ENCODE data around the gene LEKR1. TPM values are rescaled to one million over a fixed set of nuclear protein-coding genes. Genes with fewer than 3 reads are reported as not detected.
"Not testable (repeated sequence)": the region's sequence is repeated elsewhere in the genome, so short reads cannot be mapped to it uniquely, and the experiment has no call there.

LEKR1 gene
- total RNA-seq, 1 donor from 2014 or later: 0.78 TPM

- intact Hi-C loops (cut with DNase I); ATAC-seq; DNase-seq (ENCODE audit: missing footprints): not testable (repeated sequence)
Observed at GRCh38 chr3:156879491-156879890, 53.3 kb downstream of the LEKR1 start.

- intact Hi-C loops (cut with DNase I): no loop called here
- ATAC-seq (no peak), DNase-seq (ENCODE audit: missing footprints) (no peak)
Observed at GRCh38 chr3:156885761-156886160, 59.6 kb downstream of the LEKR1 start.

GRCh38 chr3:156888176-156888575, 62.0 kb downstream of the LEKR1 start:
- no peak for ATAC-seq

GRCh38 chr3:156888576-156888975, 62.4 kb downstream of the LEKR1 start:
- intact Hi-C loops (cut with DNase I): no loop called here
- DNase-seq (ENCODE audit: missing footprints) (no peak), ATAC-seq (no peak)

More at GRCh38 chr3:156888176-156888575, 62.0 kb downstream of the LEKR1 start:
- no peak for DNase-seq (ENCODE audit: missing footprints)
- intact Hi-C loops (cut with DNase I): no loop called here

- ATAC-seq (no peak), DNase-seq (ENCODE audit: missing footprints) (no peak)
- intact Hi-C loops (cut with DNase I): no loop called here
Observed at GRCh38 chr3:156892701-156893100, 66.5 kb downstream of the LEKR1 start.

GRCh38 chr3:156895374-156895773, 69.2 kb downstream of the LEKR1 start:
- intact Hi-C loops (cut with DNase I): not testable (repeated sequence)

GRCh38 chr3:156897851-156898250, 71.7 kb downstream of the LEKR1 start:
- ATAC-seq; DNase-seq (ENCODE audit: missing footprints); intact Hi-C loops (cut with DNase I): not testable (repeated sequence)

More at GRCh38 chr3:156895374-156895773, 69.2 kb downstream of the LEKR1 start:
- ATAC-seq; DNase-seq (ENCODE audit: missing footprints): not testable (repeated sequence)

GRCh38 chr3:156898296-156898880, 72.2 kb downstream of the LEKR1 start:
- ATAC-seq (no peak), DNase-seq (ENCODE audit: missing footprints) (no peak)
- intact Hi-C loops (cut with DNase I): no loop called here

- intact Hi-C loops (cut with DNase I): no loop called here
- DNase-seq (ENCODE audit: missing footprints): no peak
- ATAC-seq: no peak
Observed at GRCh38 chr3:156899951-156900350, 73.8 kb downstream of the LEKR1 start.

- intact Hi-C loops (cut with DNase I): no loop called here
- ATAC-seq (no peak), DNase-seq (ENCODE audit: missing footprints) (no peak)
Observed at GRCh38 chr3:156902916-156903315, 76.8 kb downstream of the LEKR1 start.

GRCh38 chr3:156906275-156906674, 80.1 kb downstream of the LEKR1 start:
- intact Hi-C loops (cut with DNase I): no loop called here
- DNase-seq (ENCODE audit: missing footprints) (no peak), ATAC-seq (no peak)

GRCh38 chr3:156908398-156908797, 82.2 kb downstream of the LEKR1 start:
- no peak for ATAC-seq
- no peak for DNase-seq (ENCODE audit: missing footprints)
- intact Hi-C loops (cut with DNase I): no loop called here

- intact Hi-C loops (cut with DNase I): no loop called here
- no peak for ATAC-seq
- DNase-seq (ENCODE audit: missing footprints): no peak
Observed at GRCh38 chr3:156910022-156910421, 83.9 kb downstream of the LEKR1 start.

GRCh38 chr3:156910831-156911230, 84.7 kb downstream of the LEKR1 start:
- intact Hi-C loops (cut with DNase I); ATAC-seq; DNase-seq (ENCODE audit: missing footprints): not testable (repeated sequence)

GRCh38 chr3:156914300-156914699, 88.1 kb downstream of the LEKR1 start:
- intact Hi-C loops (cut with DNase I); ATAC-seq; DNase-seq (ENCODE audit: missing footprints): not testable (repeated sequence)

GRCh38 chr3:156915372-156915771, 89.2 kb downstream of the LEKR1 start:
- no peak for DNase-seq (ENCODE audit: missing footprints)
- intact Hi-C loops (cut with DNase I): no loop called here
- ATAC-seq: no peak

GRCh38 chr3:156918746-156919145, 92.6 kb downstream of the LEKR1 start:
- DNase-seq (ENCODE audit: missing footprints) (no peak), ATAC-seq (no peak)
- intact Hi-C loops (cut with DNase I): no loop called here

GRCh38 chr3:156919818-156920217, 93.7 kb downstream of the LEKR1 start:
- intact Hi-C loops (cut with DNase I): no loop called here
- ATAC-seq (no peak), DNase-seq (ENCODE audit: missing footprints) (no peak)

GRCh38 chr3:156920399-156920798, 94.2 kb downstream of the LEKR1 start:
- intact Hi-C loops (cut with DNase I): no loop called here
- ATAC-seq (no peak), DNase-seq (ENCODE audit: missing footprints) (no peak)

GRCh38 chr3:156923349-156923748, 97.2 kb downstream of the LEKR1 start:
- no peak for DNase-seq (ENCODE audit: missing footprints)
- no peak for ATAC-seq
- intact Hi-C loops (cut with DNase I): no loop called here

GRCh38 chr3:156938724-156939123, 112.6 kb downstream of the LEKR1 start:
- no peak for DNase-seq (ENCODE audit: missing footprints)
- no peak for ATAC-seq
- intact Hi-C loops (cut with DNase I): no loop called here

Data from Right ventricle myocardium inferior (tissue), 1 donor.